Cardiac muscle cell (in vitro differentiated cells and primary cell): ENCODE results near the gene TCERG1. TPM values are rescaled to one million over a fixed set of nuclear protein-coding genes. Genes with fewer than 3 reads are reported as not detected.

Experiments used
- DNase-seq, 2 donors: peaks; one replicate each; pipeline versions ENCODE4 v3.0.0 to v3.0.0-alpha.2; 2010 to 2017; ENCODE audit warnings: low read depth in 1 of 2, low spot score in 1 of 2
- H3K27ac ChIP-seq: fragments of 200-600 bp; sonication (generic); 2 replicates; pipeline ENCODE4 v1.5.1; 2016
- H3K27me3 ChIP-seq: fragments of 200-600 bp; sonication (generic); 2 replicates; pipeline ENCODE4 v1.6.0; 2016; ENCODE audit warnings: control low read depth
- H3K36me3 ChIP-seq: fragments of 200-600 bp; sonication (generic); 2 replicates; pipeline ENCODE4 v1.5.1; 2016; ENCODE audit warnings: control low read depth
- H3K4me1 ChIP-seq: fragments of 200-600 bp; sonication (generic); 2 replicates; pipeline ENCODE4 v1.8.1; 2017; ENCODE audit warnings: low read depth, mild to moderate bottlenecking, mixed run types
- H3K4me3 ChIP-seq: fragments of 200-600 bp; sonication (generic); 2 replicates; pipeline ENCODE4 v1.5.1; 2016; ENCODE audit warnings: mild to moderate bottlenecking
- H3K9me3 ChIP-seq: fragments of 200-600 bp; sonication (generic); 2 replicates; pipeline ENCODE4 v1.5.1; 2017; ENCODE audit warnings: low read depth, mild to moderate bottlenecking, control low read depth
- polyA plus RNA-seq: library from polyadenylated mRNA; unstranded; fragments of >200 nt; fragmentation: Nextera tagmentation; extraction: Ambion mirVana; gene quantifications from 2 replicates; pipeline ENCODE4 v1.2.1, GENCODE V29; 2016
- total RNA-seq: library from RNA; depleted of rRNA; stranded (reverse); fragments of >200 nt; gene quantifications from 2 replicates; pipeline ENCODE4 v1.2.3, GENCODE V29; 2016
- TF ChIP-seq, protein P1 (sequence below): IDR thresholded peaks from 2 replicates; pipeline ENCODE4 v1.5.1; 2012; ENCODE audit warnings: low read depth, mild to moderate bottlenecking, low read length

TCERG1 gene
- total and polyA plus RNA-seq, 2 experiments from 2014 or later, result 80.8 to 122 TPM

DNA sequence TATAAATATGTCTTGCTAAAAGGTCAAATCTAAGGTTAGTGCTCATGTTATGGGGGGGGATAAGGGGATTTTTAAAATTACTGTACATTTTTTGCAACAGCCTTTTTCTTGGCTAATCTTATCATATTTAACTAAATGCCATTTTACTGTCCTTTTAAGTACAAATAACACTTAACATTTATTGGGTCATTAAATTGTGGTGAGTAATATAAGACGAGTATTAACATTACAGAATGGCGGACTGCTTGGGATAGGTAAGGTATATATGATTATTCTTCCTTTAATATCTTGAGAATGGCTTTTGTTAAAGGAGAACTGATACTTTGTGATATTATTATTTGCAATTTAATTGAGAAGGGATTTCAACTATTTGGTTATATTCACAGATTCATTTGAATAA lies 35.6 kb downstream of the TCERG1 start:
- TF ChIP-seq, protein P1, sequence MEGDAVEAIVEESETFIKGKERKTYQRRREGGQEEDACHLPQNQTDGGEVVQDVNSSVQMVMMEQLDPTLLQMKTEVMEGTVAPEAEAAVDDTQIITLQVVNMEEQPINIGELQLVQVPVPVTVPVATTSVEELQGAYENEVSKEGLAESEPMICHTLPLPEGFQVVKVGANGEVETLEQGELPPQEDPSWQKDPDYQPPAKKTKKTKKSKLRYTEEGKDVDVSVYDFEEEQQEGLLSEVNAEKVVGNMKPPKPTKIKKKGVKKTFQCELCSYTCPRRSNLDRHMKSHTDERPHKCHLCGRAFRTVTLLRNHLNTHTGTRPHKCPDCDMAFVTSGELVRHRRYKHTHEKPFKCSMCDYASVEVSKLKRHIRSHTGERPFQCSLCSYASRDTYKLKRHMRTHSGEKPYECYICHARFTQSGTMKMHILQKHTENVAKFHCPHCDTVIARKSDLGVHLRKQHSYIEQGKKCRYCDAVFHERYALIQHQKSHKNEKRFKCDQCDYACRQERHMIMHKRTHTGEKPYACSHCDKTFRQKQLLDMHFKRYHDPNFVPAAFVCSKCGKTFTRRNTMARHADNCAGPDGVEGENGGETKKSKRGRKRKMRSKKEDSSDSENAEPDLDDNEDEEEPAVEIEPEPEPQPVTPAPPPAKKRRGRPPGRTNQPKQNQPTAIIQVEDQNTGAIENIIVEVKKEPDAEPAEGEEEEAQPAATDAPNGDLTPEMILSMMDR, result no peak
- no peak overlapping the region for H3K4me3 ChIP-seq
- H3K4me1 ChIP-seq, result peaks cover 12% of the 10 kb centered on the region
- no peak for DNase-seq
- H3K9me3 ChIP-seq, result no peaks in the 10 kb centered on the region
- H3K36me3 ChIP-seq, result peaks cover 70% of the 10 kb centered on the region
- H3K27me3 ChIP-seq, result no peaks in the 10 kb centered on the region
- no peak overlapping the region for H3K27ac ChIP-seq

DNA sequence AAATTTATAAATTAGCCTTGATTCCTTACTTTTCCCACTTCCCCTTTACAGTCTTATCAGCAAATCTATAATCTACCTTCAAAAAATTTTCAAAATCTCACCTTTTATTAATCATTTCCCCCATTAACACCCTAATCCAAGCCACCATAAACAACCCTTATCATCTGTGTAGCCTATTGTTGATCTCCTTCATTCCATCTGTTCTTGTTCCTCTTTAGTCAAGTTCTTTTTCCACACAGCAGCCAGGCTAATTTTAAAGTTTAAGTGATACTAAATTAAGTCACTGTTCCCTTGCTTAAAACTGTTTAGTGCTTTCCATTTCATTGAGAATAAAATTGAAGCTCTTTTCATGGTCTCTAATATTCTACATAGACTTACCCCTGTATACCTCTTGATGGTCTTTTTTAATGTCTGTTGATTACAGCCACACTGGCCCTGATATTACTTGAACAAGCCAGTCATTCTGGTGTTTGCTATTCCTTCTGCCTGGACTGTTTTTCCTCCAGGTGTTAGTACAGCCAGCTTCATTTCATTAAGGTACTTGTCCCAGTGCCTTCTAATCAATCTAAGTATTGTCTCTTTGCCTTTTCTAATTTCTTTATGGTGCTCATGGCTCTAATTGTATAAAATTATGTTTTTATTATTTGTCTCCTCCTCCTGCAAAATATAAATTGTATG lies 37.7 kb downstream of the TCERG1 start:
- Histone ChIP-seq H3K4me3 (no peak overlapping the region), H3K9me3 (no peaks in the 10 kb centered on the region), H3K36me3 (peaks cover 55% of the 10 kb centered on the region), H3K27me3 (no peaks in the 10 kb centered on the region), H3K4me1 (peaks cover 12% of the 10 kb centered on the region), H3K27ac (peak overlapping the region; percentile 71)
- TF ChIP-seq, protein P1, result no peak
- peak in 1 of 2 donors; percentile 5 for DNase-seq

DNA sequence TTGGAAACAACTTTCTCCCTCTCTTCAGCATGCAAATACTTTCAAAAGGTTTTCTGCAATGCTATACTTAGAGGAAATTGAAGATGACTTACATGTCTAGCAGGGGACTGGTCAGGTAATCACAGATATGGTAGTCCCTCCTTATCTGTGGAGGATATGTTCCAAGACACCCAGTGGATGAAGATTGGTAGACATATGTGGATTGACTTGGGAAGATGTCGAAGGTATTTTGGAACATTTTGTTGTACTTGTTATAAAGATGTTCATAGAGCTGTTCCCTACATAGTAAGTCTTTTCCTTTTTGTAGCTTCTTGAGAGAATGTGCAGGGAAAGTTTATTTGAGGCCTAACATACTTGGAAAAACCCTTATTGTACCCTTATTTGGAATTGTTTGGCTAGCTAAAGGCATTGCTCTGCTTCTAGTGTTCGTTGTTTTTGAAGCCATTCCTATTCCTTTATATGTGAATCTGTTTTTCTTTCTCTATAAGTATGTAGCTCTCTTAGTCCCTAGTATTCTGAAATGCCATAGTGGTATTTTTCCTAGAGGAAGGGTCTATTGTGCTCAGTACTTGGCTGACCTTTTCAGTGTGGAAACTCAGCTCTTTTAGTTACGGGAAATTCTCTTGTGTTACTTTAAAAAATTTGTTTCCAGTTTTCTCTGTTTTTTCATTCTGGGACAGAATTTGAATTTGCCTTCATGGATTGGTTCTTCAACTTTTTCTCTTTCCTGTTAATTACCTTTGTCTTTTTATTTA lies 43.1 kb downstream of the TCERG1 start:
- Histone ChIP-seq H3K36me3 (peaks cover 22% of the 10 kb centered on the region), H3K4me1 (peaks cover 10% of the 10 kb centered on the region)
- TF ChIP-seq, protein P1, result no peak

DNA sequence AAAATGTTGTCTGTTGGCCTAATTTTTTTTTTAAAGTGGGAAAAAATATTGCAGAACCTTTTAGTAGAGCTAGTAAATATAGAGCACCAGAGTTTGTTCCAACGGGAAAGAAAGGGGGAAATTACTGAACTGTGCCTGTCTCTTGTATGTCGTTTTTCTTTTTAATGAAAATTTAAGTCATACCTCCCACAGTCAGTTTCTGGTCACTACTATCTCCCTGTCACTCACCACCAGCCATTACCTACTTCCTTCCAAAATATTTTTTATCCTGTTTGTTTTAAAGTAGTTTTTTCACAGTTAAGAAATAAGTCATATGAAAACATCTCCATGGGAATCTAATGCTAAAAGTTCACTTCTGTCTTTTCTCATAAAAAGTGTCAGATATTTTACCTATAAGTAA lies 47.5 kb downstream of the TCERG1 start:
- no peak for DNase-seq
- H3K4me3 ChIP-seq, result no peak overlapping the region
- peaks cover 20% of the 10 kb centered on the region for H3K36me3 ChIP-seq
- peaks cover 10% of the 10 kb centered on the region for H3K4me1 ChIP-seq
- H3K27me3 ChIP-seq, result no peaks in the 10 kb centered on the region
- TF ChIP-seq, protein P1, result no peak
- H3K9me3 ChIP-seq, result no peaks in the 10 kb centered on the region
- no peak overlapping the region for H3K27ac ChIP-seq

More for the DNA sequence above, 43.1 kb downstream of the TCERG1 start:
- no peaks in the 10 kb centered on the region for H3K9me3 ChIP-seq
- DNase-seq, result no peak
- no peak overlapping the region for H3K27ac ChIP-seq
- no peaks in the 10 kb centered on the region for H3K27me3 ChIP-seq
- no peak overlapping the region for H3K4me3 ChIP-seq

DNA sequence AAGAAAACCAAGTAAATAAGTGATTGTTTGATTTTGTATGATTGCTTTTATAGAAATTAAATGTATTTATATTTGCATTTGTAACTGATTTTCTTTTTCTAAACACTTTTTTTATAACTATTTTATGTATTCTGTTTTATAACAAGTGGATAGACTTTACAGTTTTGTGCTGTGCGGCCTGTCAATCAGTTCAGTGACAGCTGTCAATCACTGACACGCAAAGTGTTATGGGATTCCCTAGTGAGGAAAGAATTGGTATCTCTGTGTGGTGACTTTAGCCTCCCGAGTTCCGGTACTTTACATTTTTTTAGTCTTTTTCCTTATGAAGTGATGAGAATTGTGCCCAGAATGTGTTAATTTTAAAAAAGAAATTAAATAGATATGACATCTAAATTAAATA lies 52.5 kb downstream of the TCERG1 start:
- Histone ChIP-seq H3K4me1 (no peaks in the 10 kb centered on the region), H3K27me3 (no peaks in the 10 kb centered on the region), H3K36me3 (peaks cover 29% of the 10 kb centered on the region), H3K9me3 (no peaks in the 10 kb centered on the region), H3K4me3 (no peak overlapping the region), H3K27ac (no peak overlapping the region)
- TF ChIP-seq, protein P1, result no peak
- no peak for DNase-seq
